ENCODE data around the gene BCL7A. TPM values are rescaled to one million over a fixed set of nuclear protein-coding genes. Genes with fewer than 3 reads are reported as not detected.

Gene BCL7A
- polyA plus RNA-seq, 4 donors = 0.22 to 10.4 (median 3.4) TPM

DNA sequence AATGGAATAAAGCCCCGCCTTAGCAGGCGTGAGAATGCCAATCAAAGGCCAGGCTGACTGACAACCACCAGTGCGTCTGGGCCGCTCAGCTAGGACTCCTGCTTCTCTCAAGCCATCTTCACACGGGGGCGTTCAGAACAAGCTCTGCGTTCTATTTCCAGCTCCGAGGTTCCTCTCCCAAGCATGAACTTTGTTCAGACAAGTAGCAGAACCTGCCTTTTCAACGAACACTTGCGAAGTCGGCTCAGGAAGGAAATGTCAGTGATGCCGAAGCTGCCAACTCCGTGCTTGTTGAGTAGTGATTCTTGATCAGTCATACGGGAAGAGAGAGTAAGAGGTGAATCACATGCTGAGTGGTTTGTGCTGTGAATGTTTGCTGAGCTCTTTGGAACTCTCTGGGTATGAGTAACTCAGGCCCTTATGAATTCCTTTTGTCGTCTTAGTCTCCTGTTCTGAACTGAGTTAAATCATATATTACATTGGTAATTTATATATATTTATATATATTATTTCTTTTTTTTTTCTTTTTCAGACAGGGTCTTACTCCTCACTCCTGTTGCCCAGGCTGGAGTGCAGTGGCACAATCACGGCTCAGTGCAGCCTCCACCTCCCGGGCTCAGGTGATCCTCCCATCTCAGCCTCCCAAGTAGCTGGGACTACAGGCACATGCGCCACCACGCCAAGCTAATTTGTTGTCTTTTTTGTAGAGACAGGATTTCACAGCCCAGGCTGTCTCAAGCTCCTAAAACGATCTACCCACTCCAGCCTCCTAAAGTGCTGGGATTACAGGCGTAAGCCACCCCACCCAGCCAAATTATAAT is 29.4 kb upstream of the BCL7A start:
- H3K9me3 ChIP-seq (ENCODE audit: control insufficient read depth in 2 of 2, insufficient read depth in 1 of 2, low read depth in 1 of 2, low read length in 1 of 2) = no peaks in the 10 kb centered on the region
- no peak overlapping the region for H3K27ac ChIP-seq (ENCODE audit: low read depth in 1 of 3, low read length in 2 of 3)
- DNase-seq (no peak), FAIRE-seq (no peak)
- WGBS, 3 donors = 67 to 78% (median 67%) methylated on average over 21 of the region's 21 CpGs
- H3K4me1 ChIP-seq (ENCODE audit: control insufficient read depth in 3 of 3, insufficient read depth in 2 of 3, low read depth in 1 of 3, low read length in 2 of 3) = no peaks in the 10 kb centered on the region
- H3K36me3 ChIP-seq (ENCODE audit: control insufficient read depth in 3 of 3, insufficient read depth in 2 of 3, low read depth in 1 of 3, low read length in 3 of 3) = no peaks in the 10 kb centered on the region
- H3K4me3 ChIP-seq (ENCODE audit: low read depth in 1 of 3, low read length in 3 of 3) = no peak overlapping the region
- H3K27me3 ChIP-seq (ENCODE audit: control insufficient read depth in 3 of 3, insufficient read depth in 3 of 3, low read length in 3 of 3) = peaks cover 0 to 3% (median 0%) of the 10 kb centered on the region in 3 donors

DNA sequence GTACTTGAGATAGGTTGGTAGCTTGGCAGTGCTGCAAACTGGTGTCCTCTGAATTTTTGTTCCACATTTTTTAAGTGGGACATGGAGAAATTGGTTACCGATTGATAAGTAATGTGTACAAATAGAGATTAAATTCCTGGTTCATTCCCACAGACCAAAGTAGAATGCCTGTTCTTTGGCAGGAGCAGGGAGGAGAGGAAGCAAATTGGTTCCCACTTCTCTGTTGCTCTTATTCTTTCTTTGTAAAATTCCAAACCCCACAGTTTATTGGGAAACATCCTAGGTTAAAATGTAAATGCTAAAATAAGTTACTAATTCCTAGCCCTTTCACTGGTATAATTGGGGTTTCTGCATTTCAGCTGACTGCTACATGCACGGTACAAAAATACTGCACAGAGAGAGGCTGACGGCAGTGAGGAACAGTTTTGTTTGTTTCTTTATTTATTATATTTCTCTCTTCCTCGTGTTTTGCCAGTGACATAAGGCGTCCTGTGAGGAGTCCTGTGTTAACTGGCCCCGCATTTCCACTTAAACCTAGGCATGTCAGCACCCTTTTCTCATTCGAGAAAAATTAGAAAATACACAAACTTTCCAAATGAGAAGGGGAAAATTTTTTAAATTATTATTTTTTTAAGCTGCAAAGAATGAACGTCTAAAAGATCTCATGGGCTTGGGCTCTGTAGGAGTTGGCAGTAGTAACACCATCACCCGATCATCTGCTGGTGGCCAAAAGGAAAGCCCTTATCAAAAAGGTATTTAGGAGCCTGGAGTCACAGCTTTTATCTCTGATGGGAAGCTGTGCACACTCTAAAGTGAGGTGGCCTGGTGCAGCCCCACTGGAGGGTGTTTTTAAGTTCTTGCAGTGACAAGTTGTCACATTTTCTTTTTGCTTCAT is 25.4 kb upstream of the BCL7A start:
- WGBS, 3 donors = 26 to 43% (median 35%) methylated on average over 9 of the region's 9 CpGs
- H3K36me3 ChIP-seq (ENCODE audit: control insufficient read depth in 3 of 3, insufficient read depth in 2 of 3, low read depth in 1 of 3, low read length in 3 of 3) = no peaks in the 10 kb centered on the region
- DNase-seq (no peak), FAIRE-seq (no peak)
- no peaks in the 10 kb centered on the region for H3K4me1 ChIP-seq (ENCODE audit: control insufficient read depth in 3 of 3, insufficient read depth in 2 of 3, low read depth in 1 of 3, low read length in 2 of 3)
- H3K9me3 ChIP-seq (ENCODE audit: control insufficient read depth in 2 of 2, insufficient read depth in 1 of 2, low read depth in 1 of 2, low read length in 1 of 2) = peaks cover 0 to 5% of the 10 kb centered on the region in 2 donors
- H3K27me3 ChIP-seq (ENCODE audit: control insufficient read depth in 3 of 3, insufficient read depth in 3 of 3, low read length in 3 of 3) = peaks cover 0 to 3% (median 0%) of the 10 kb centered on the region in 3 donors
- H3K4me3 ChIP-seq (ENCODE audit: low read depth in 1 of 3, low read length in 3 of 3) = no peak overlapping the region
- no peak overlapping the region for H3K27ac ChIP-seq (ENCODE audit: low read depth in 1 of 3, low read length in 2 of 3)

DNA sequence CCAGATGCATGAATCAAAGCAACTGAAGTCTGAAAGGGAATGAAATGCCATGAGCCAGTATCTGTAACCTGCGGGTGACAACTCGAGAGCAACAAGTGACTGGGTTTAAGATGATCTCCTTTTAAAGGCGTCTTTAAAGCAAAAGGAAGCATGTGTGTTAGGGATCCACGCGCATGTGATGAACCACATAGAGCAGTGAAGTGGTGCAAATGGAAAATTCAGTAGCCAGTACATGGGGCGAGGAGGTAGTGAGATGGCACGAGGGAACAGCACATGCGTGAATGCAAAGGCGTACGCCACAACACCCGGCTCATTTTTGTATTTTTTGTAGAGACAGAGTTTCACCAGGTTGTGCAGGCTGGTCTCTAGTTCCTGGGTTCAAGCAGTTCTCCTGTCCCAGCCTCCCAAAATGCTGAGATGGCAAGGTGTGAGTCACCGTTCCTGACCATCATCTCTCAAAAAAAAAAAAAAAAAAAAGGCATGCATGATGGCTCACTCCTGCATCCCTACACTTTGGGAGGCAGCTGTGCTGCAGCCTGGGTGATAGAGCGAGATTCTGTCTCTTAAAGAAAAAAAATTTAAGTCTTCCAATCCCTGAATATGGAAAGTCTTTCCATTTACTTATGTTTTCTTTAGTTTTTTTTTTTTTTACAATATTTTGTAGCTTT is 24.6 kb upstream of the BCL7A start:
- DNase-seq (no peak), FAIRE-seq (no peak)
- H3K36me3 ChIP-seq (ENCODE audit: control insufficient read depth in 3 of 3, insufficient read depth in 2 of 3, low read depth in 1 of 3, low read length in 3 of 3) = no peaks in the 10 kb centered on the region
- H3K27ac ChIP-seq (ENCODE audit: low read depth in 1 of 3, low read length in 2 of 3) = no peak overlapping the region
- H3K4me3 ChIP-seq (ENCODE audit: low read depth in 1 of 3, low read length in 3 of 3) = no peak overlapping the region
- no peaks in the 10 kb centered on the region for H3K4me1 ChIP-seq (ENCODE audit: control insufficient read depth in 3 of 3, insufficient read depth in 2 of 3, low read depth in 1 of 3, low read length in 2 of 3)
- WGBS, 3 donors = 81 to 84% (median 82%) methylated on average over 13 of the region's 13 CpGs
- peaks cover 0 to 3% (median 0%) of the 10 kb centered on the region in 3 donors for H3K27me3 ChIP-seq (ENCODE audit: control insufficient read depth in 3 of 3, insufficient read depth in 3 of 3, low read length in 3 of 3)
- peaks cover 0 to 5% of the 10 kb centered on the region in 2 donors for H3K9me3 ChIP-seq (ENCODE audit: control insufficient read depth in 2 of 2, insufficient read depth in 1 of 2, low read depth in 1 of 2, low read length in 1 of 2)

DNA sequence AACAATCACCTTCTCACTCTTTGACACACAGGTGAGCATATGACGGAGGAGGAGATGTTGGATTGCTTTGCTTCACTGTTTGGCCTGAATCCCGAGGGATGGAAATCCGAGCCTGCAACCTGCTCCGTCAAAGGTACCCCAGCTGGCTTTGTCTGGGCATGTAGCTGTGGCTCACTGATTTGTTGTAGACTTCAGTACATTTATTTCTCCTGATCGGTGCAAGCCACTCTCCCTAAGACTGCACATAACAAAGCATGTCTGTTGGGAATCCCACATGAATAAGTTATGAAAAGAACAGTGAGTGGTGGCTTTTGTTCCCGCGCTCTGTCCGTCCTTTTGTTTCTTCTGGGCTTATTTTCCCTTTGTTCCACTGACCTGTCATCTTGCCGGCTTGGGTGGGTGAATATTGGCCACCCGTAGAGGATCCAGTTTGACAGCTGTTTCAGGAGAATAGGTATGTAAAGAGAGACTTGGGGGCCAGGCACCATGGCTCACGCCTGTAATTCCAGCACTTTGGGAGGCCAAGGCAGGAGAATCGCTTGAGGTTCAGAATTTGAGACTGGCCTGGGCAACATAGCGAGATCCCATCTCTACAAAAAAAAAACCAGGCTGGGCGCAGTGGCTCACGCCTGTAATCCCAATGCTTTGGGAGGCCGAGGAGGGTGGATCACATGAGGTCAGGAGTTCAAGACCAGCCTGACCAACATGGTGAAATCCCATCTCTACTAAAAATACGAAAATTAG is 20.0 kb upstream of the BCL7A start:
- WGBS, 3 donors = 87 to 92% (median 92%) methylated on average over 17 of the region's 17 CpGs
- Histone ChIP-seq H3K27me3 (ENCODE audit: control insufficient read depth in 3 of 3, insufficient read depth in 3 of 3, low read length in 3 of 3) (peaks cover 0 to 3% (median 0%) of the 10 kb centered on the region in 3 donors), H3K9me3 (ENCODE audit: control insufficient read depth in 2 of 2, insufficient read depth in 1 of 2, low read depth in 1 of 2, low read length in 1 of 2) (peaks cover 0 to 5% of the 10 kb centered on the region in 2 donors), H3K4me3 (ENCODE audit: low read depth in 1 of 3, low read length in 3 of 3) (no peak overlapping the region), H3K36me3 (ENCODE audit: control insufficient read depth in 3 of 3, insufficient read depth in 2 of 3, low read depth in 1 of 3, low read length in 3 of 3) (no peaks in the 10 kb centered on the region), H3K4me1 (ENCODE audit: control insufficient read depth in 3 of 3, insufficient read depth in 2 of 3, low read depth in 1 of 3, low read length in 2 of 3) (no peaks in the 10 kb centered on the region), H3K27ac (ENCODE audit: low read depth in 1 of 3, low read length in 2 of 3) (no peak overlapping the region)
- DNase-seq (no peak), FAIRE-seq (no peak)

DNA sequence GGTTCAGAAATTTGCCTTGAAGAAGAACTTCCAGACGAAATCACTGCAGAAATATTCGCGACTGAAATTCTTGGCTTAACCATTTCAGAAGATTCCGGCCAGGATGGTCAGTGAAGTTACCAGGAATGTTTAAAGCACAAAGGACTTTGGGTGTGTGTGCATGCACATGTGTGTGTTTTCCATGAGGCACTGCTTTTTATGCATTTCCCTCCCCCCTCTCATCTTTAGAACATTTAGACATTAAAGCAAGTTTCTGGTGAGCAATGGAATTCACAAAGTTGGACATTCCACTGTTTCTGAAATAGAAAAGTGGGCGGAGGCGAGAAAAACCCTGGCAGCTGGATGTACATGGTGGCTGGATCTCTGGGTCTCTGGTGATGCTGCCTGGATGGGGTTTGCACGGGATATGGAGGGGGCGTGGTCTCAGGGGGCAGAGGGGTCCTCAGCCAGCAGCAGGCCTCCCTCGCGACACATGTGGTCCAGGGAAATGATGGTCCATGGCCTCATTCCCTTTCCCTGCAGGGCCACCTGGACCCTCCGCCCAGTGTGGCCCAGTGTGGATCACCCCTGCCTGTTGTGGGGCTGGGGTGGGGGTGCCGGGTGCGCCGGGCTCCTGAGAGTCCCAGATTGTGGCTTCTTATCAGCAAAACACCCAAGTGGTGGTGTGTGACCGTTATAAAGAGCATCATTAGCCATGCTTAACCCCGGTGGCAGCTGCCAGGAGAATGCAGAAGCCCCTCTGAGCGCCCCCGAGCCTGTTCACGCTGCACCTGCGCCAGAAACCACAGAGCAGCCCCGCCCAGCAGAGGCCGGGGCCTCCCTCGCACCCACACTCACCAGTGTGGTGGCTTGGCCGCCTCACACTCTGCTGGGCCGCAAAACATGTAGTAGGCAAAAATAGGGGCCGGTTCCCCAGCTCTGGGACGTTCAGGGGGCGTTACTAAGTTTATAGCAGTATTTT is 17.8 kb upstream of the BCL7A start:
- DNase-seq (no peak), FAIRE-seq (no peak)
- H3K4me3 ChIP-seq (ENCODE audit: low read depth in 1 of 3, low read length in 3 of 3) = no peak overlapping the region
- no peaks in the 10 kb centered on the region for H3K4me1 ChIP-seq (ENCODE audit: control insufficient read depth in 3 of 3, insufficient read depth in 2 of 3, low read depth in 1 of 3, low read length in 2 of 3)
- H3K27me3 ChIP-seq (ENCODE audit: control insufficient read depth in 3 of 3, insufficient read depth in 3 of 3, low read length in 3 of 3) = no peaks in the 10 kb centered on the region
- H3K36me3 ChIP-seq (ENCODE audit: control insufficient read depth in 3 of 3, insufficient read depth in 2 of 3, low read depth in 1 of 3, low read length in 3 of 3) = no peaks in the 10 kb centered on the region
- H3K27ac ChIP-seq (ENCODE audit: low read depth in 1 of 3, low read length in 2 of 3) = no peak overlapping the region
- H3K9me3 ChIP-seq (ENCODE audit: control insufficient read depth in 2 of 2, insufficient read depth in 1 of 2, low read depth in 1 of 2, low read length in 1 of 2) = peaks cover 0 to 5% of the 10 kb centered on the region in 2 donors
- WGBS, 3 donors = 56 to 68% (median 63%) methylated on average over 28 of the region's 28 CpGs

DNA sequence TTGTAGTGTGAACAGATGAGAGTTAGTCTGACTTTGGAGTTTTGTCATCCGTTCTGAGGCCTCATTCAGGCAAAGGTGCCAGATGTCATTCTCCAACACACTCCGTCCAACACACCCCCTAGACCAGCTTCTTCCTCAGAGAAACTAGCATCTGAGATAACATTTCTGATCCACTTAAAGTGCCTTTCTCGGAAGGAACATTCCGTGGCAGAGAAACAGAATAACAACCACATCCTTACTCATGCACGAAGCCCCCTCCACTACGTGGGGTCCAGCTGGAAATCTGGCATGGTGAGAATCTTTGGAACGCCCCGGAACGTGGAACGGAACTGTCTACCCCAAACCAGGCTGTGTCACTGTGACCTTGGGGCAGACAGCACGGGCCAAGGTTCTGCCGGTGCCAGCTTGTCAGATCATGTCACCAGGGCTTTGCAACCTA is 17.0 kb upstream of the BCL7A start:
- Histone ChIP-seq H3K9me3 (ENCODE audit: control insufficient read depth in 2 of 2, insufficient read depth in 1 of 2, low read depth in 1 of 2, low read length in 1 of 2) (no peaks in the 10 kb centered on the region), H3K4me3 (ENCODE audit: low read depth in 1 of 3, low read length in 3 of 3) (no peak overlapping the region), H3K27ac (ENCODE audit: low read depth in 1 of 3, low read length in 2 of 3) (no peak overlapping the region), H3K27me3 (ENCODE audit: control insufficient read depth in 3 of 3, insufficient read depth in 3 of 3, low read length in 3 of 3) (no peaks in the 10 kb centered on the region), H3K4me1 (ENCODE audit: control insufficient read depth in 3 of 3, insufficient read depth in 2 of 3, low read depth in 1 of 3, low read length in 2 of 3) (no peaks in the 10 kb centered on the region), H3K36me3 (ENCODE audit: control insufficient read depth in 3 of 3, insufficient read depth in 2 of 3, low read depth in 1 of 3, low read length in 3 of 3) (no peaks in the 10 kb centered on the region)
- FAIRE-seq = no peak
- no peak for DNase-seq
- WGBS, 3 donors = 56 to 77% (median 61%) methylated on average over 12 of the region's 12 CpGs

DNA sequence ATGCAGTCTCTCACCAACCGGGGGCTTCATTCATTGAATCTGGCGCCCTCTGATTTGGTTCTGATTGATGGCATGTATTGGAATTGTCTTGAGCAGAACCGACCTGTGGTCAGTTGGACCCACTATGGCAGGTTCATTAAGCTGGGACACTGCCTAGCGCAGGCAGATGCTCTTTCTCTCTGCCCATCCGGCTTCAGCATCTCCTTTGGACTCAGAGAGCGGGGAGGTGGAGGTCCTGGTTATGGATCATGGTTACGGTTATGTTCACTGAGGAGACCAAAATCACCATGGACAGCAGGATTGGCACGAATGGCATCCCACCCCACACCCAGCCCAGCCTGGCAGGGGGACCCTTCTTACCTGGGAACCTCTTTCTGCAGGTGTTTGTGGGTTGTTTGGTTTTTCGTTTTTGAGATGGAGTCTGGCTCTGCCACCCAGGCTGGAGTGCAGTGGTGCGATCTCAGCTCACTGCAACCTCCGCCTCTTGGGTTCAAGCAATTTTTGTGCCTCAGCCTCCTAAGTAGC is 16.4 kb upstream of the BCL7A start:
- Histone ChIP-seq H3K4me3 (ENCODE audit: low read depth in 1 of 3, low read length in 3 of 3) (no peak overlapping the region), H3K4me1 (ENCODE audit: control insufficient read depth in 3 of 3, insufficient read depth in 2 of 3, low read depth in 1 of 3, low read length in 2 of 3) (no peaks in the 10 kb centered on the region), H3K9me3 (ENCODE audit: control insufficient read depth in 2 of 2, insufficient read depth in 1 of 2, low read depth in 1 of 2, low read length in 1 of 2) (no peaks in the 10 kb centered on the region), H3K27ac (ENCODE audit: low read depth in 1 of 3, low read length in 2 of 3) (no peak overlapping the region), H3K27me3 (ENCODE audit: control insufficient read depth in 3 of 3, insufficient read depth in 3 of 3, low read length in 3 of 3) (no peaks in the 10 kb centered on the region), H3K36me3 (ENCODE audit: control insufficient read depth in 3 of 3, insufficient read depth in 2 of 3, low read depth in 1 of 3, low read length in 3 of 3) (no peaks in the 10 kb centered on the region)
- 84 to 85% (median 84%) methylated on average over 11 of the region's 11 CpGs for WGBS, 3 donors
- FAIRE-seq (no peak), DNase-seq (no peak)
